D341Med (cell line): ENCODE results near the gene TSR3.

Experiments used
- DNase-seq: peaks from one replicate; pipeline ENCODE4 v3.0.0; 2012; ENCODE audit warnings: low spot score

The TSR3 gene

GRCh38 chr16:1323296-1324239 is 28.1 kb downstream of the TSR3 start:
- no peak for DNase-seq

- DNase-seq = no peak
Observed at GRCh38 chr16:1322407-1322806, 29.3 kb downstream of the TSR3 start.

- no peak for DNase-seq
Observed at GRCh38 chr16:1320658-1321240, 30.9 kb downstream of the TSR3 start.

GRCh38 chr16:1320097-1320496 is 31.6 kb downstream of the TSR3 start:
- no peak for DNase-seq

GRCh38 chr16:1319041-1319440 is 32.6 kb downstream of the TSR3 start:
- DNase-seq = no peak

GRCh38 chr16:1318268-1318545 is 33.5 kb downstream of the TSR3 start:
- DNase-seq = no peak

- no peak for DNase-seq
Observed at GRCh38 chr16:1317479-1318267, 34.0 kb downstream of the TSR3 start.

GRCh38 chr16:1316033-1316405 is 35.7 kb downstream of the TSR3 start:
- no peak for DNase-seq

- DNase-seq = no peak
Observed at GRCh38 chr16:1315081-1316032, 36.3 kb downstream of the TSR3 start.

- no peak for DNase-seq
Observed at GRCh38 chr16:1314399-1315068, 37.1 kb downstream of the TSR3 start.

GRCh38 chr16:1313721-1314369 is 37.8 kb downstream of the TSR3 start:
- DNase-seq = no peak

GRCh38 chr16:1312903-1313302 is 38.8 kb downstream of the TSR3 start:
- DNase-seq = no peak

- no peak for DNase-seq
Observed at GRCh38 chr16:1312467-1312816, 39.2 kb downstream of the TSR3 start.

GRCh38 chr16:1311738-1312466 is 39.8 kb downstream of the TSR3 start:
- DNase-seq = no peak

- no peak for DNase-seq
Observed at GRCh38 chr16:1311212-1311737, 40.4 kb downstream of the TSR3 start.

- no peak for DNase-seq
Observed at GRCh38 chr16:1310832-1311200, 40.9 kb downstream of the TSR3 start.

- DNase-seq = no peak
Observed at GRCh38 chr16:1309888-1310831, 41.5 kb downstream of the TSR3 start.

- peak; percentile 95 for DNase-seq
Observed at GRCh38 chr16:1308977-1309885, 42.4 kb downstream of the TSR3 start, which contains the start of gene UBE2I. Gene UBE2I, plus strand, starts transcription at chr16:1309636. Its CDS starts 4,395 bp downstream, at chr16:1314031.
